AG09319 (cell line): ENCODE results near the gene UBQLN4.
"Not testable (repeated sequence)": the region's sequence is repeated elsewhere in the genome, so short reads cannot be mapped to it uniquely, and the experiment has no call there.

Experiments used
- DNase-seq: peaks from one replicate; pipeline ENCODE4 v3.0.0-alpha.2; 2010; ENCODE audit warnings: low read depth; ENCODE audit errors: extremely low read depth
- CTCF ChIP-seq: IDR thresholded peaks from 2 replicates; pipeline ENCODE4 v1.5.1; 2011; ENCODE audit warnings: low read depth, mild to moderate bottlenecking, inconsistent platforms, low read length, moderate library complexity

Gene UBQLN4

DNA sequence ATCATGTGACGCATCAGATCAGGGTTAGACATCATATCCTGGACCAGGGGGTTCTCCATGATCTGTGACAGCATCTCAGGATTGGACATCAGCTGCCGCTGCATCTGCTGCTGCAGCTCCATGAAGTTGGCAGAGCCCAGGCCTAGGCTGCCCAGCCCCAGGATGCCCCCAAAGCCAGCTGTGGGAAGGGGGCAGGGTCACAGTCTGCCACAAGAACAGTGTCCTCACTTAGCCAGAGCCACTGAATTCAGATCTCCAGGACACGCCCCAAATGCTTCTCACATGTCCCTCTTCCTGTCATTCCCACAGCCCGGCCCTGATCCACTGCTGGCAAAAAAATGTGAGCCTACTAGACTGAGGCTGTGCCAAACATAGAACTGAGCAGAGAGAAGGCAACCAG, 3.2 kb downstream of the UBQLN4 start:
- no peak for DNase-seq
- TF ChIP-seq CTCF, result no peak

DNA sequence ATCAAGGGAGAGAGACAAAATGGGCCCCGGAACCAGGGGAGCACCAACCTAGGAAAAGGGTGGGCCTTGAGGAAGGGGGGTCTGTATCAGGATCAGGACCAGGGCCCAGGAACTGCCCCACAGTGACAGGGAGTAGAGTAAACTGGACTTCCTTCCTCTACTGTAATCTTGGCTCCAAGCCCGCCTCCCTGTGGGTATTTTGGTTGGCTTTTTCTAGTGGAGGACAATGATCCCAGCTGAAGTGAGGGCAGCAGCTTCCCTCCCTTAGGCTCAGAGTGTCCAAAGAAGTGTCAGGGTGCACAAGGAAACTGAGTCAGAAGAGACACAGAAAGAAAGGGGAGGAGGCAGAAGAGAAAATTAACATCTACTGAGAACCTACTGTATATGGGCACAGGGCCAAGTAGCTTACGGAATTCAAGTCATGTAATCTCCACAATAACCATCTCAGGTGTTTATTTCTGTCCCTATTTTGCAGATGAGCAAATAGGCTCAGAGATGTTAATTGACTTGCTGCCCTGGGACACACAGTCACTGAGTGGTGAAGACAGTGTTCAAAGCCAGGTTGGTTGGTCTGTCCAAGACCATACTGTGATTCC, 4.8 kb downstream of the UBQLN4 start:
- DNase-seq, result no peak
- no peak for TF ChIP-seq CTCF

- DNase-seq, result no peak
- no peak for TF ChIP-seq CTCF
Observed at GRCh38 chr1:156045076-156045475, 8.5 kb downstream of the UBQLN4 start.

DNA sequence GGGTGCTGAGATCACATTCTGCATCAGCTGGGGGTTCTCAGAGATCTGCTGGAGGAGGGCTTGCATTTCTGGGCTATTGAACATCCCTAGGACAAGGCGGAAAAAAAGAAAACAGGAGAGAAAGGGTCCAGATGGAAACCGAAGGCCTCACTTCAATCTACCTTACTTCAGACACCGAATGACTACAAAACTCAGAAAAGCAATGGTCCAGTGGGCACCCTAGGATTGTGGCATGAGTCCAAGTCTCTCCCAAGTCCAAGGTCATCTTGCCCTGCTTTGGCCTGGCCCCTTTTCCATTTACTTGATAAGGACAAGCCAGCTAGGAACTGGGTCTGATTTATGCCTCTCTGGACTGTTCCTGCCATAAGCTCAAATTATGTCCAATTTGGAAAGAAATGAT, 10.8 kb downstream of the UBQLN4 start:
- TF ChIP-seq CTCF, result no peak
- DNase-seq, result no peak

- DNase-seq, result not testable (repeated sequence)
Observed at GRCh38 chr1:156034991-156035390, 18.6 kb downstream of the UBQLN4 start.

DNA sequence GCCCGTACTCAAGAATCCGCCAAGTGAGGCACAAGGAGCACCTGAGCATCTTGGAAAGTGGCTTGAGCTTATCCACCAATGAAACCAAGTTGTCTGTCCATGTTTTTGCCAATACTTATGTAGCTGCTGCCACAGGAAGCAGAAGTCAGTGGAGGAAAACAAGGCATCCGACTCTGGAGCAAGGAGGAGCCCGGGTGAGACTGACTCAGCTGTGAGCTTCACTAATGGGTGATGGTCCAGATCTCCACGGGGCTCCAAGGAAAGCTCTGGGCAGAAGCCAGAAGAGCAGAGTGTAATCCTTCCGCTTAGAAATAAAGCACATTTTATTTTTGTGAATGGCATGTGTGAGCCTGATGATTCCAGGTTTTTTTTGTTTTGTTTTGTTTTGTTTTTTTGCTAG, 20.6 kb downstream of the UBQLN4 start:
- no peak for DNase-seq
- TF ChIP-seq CTCF, result no peak

GRCh38 chr1:156026588-156026987, 27.0 kb downstream of the UBQLN4 start:
- no peak for DNase-seq
- TF ChIP-seq CTCF, result no peak

GRCh38 chr1:156025876-156026275, 27.7 kb downstream of the UBQLN4 start:
- TF ChIP-seq CTCF, result peak; percentile 56
- no peak for DNase-seq
